Pancreas (tissue), 10 donors: ENCODE results near the gene FCHSD1. TPM values are rescaled to one million over a fixed set of nuclear protein-coding genes. Genes with fewer than 3 reads are reported as not detected.

Experiments
- ATAC-seq, 4 donors: fragments of 200-7000 bp; cut with Tn5 transposase; one replicate each; pipeline versions ENCODE4 v1.8.0 to v1.9.1; 2020; ENCODE audit warnings: mild to moderate bottlenecking in 4 of 4, moderate library complexity in 4 of 4
- DNase-seq, 6 donors: peaks; one replicate each; pipeline ENCODE4 v3.0.0-alpha.2; 2020
- FAIRE-seq: peaks from 2 replicates; lab custom pipeline; 2012; peaks lifted over from hg19 to GRCh38; lab: Jason Lieb, UNC
- H3K27ac ChIP-seq, 4 donors: fragments of 200-600 bp; sonication (generic); 1 replicate in 3 of 4; 2 replicates in 1 of 4; pipeline versions ENCODE4 v1.5.0 to v1.8.0; 2020
- H3K27me3 ChIP-seq, 4 donors: fragments of 200-600 bp; one replicate each; pipeline ENCODE4 v1.8.0; 2021
- H3K36me3 ChIP-seq, 3 donors: fragments of 200-600 bp; sonication (generic) in 1 of 3; one replicate each; pipeline versions ENCODE4 v1.5.0 to v1.8.0; 2020 to 2021
- H3K4me1 ChIP-seq, 3 donors: fragments of 200-600 bp; one replicate each; pipeline ENCODE4 v1.8.0; 2021
- H3K4me3 ChIP-seq, 4 donors: fragments of 200-600 bp; sonication (generic) in 2 of 4; one replicate each; pipeline versions ENCODE4 v1.5.0 to v1.8.0; 2020 to 2021
- H3K9me3 ChIP-seq, 4 donors: fragments of 200-600 bp; one replicate each; pipeline ENCODE4 v1.8.0; 2021
- WGBS, 2 donors: extraction: QIAGEN DNeasy Blood & Tissue Kit; methylation state at CpG; one replicate each; pipeline ENCODE4 v1.1.7; 2013; 5-methylcytosine and 5-hydroxymethylcytosine counted together
- intact Hi-C, 3 donors: fragments of 100-400 bp; cut with DNase I; formaldehyde crosslinking; loops; one replicate each; pipeline versions ENCODE4 v1.11.1 to v1.14.2; 2022
- polyA plus RNA-seq, 2 donors: library from polyadenylated mRNA; stranded (reverse); fragments of 200-250 nt; gene quantifications; one replicate each; pipeline ENCODE4 v1.2.3, GENCODE V29; 2013
- total RNA-seq, 6 donors: library from RNA; stranded (reverse); fragmentation: NEBNext Ultra II Directional in 4 of 6; extraction: Animal tissue kit (Norgen Biotek cat#: 25700) in 4 of 6; gene quantifications; one replicate each; pipeline versions ENCODE4 v1.2.1 to v1.2.4, GENCODE V29; 2021 to 2023
- TF ChIP-seq, protein P1 (sequence below), 4 donors: fragments of 200-600 bp; sonication (generic) in 3 of 4; IDR thresholded peaks; one replicate each; pipeline versions ENCODE4 v1.5.0 to v1.8.0; 2021; ENCODE audit warnings: antibody characterized with exemption in 4 of 4
- donor health status: healthy with polysubstance abuse.
- donor health status: DM: no; HTN: no; CAD: no; lungs with moderate emphysema.
- donor health status: DM: no; HTN: no; CAD: no.
- donor health status: control.
- donor health status: control.
- donor health status: Bipolar disorder and iron deficiency.
- donor health status: DM: yes; HTN: yes; CAD: no.
- donor health status: DM: no; HTN: no; CAD: no.
- donor health status: DM: no; HTN: no; CAD: no.
- donor health status: DM: yes; HTN: yes; CAD: no.

Gene FCHSD1
- total and polyA plus RNA-seq, 8 donors, result 4.8 to 22.4 (median 9.1) TPM

DNA sequence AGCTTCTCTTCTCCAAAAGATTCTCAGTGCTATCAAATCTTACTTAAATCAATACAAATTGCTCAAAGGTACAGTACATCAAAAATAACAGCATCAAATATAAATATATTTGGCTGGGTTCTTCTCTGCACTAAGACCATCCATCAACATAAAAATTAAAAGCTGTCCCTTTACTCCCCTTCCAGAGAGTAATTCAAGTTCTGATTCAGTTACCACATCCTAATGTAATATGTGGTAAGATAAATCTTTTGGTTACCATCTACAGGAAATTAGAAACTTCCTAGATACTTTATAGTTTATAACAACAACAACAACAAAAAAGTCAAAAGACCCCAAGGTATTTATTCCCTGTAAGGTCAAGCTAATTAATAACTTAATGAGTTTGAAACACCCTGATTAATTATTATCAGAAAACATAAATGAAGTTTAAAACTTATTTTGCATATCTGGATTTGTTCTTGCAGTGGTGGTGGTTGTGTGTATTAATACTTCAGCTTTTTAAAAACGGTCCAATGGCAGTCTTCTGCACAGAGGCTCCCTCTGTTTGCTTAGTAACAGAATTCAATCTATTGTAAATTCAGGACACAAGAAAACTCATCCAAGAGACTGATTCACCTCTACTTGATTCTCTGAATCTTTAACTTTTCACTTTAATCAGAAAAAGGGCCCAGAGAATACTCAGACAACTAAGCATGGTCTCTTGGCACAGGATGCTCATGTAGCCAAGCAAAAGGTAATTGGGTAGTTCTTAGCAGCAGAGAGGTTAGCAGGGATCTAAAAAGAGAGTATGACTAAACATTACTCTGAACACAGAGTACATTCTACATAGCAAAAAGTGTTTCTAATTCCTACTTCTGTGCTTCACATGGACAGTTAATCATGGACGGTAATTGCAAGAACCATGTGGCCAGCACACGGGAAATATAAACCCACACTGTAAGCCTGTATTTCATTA is 52.5 kb downstream of the FCHSD1 start:
- Histone ChIP-seq H3K36me3 (no peaks in the 10 kb centered on the region), H3K4me1 (peaks cover 0 to 12% (median 3%) of the 10 kb centered on the region in 3 donors), H3K4me3 (no peak overlapping the region), H3K27me3 (no peaks in the 10 kb centered on the region), H3K27ac (no peak overlapping the region), H3K9me3 (no peaks in the 10 kb centered on the region)
- FAIRE-seq, result no peak
- TF ChIP-seq, protein P1, sequence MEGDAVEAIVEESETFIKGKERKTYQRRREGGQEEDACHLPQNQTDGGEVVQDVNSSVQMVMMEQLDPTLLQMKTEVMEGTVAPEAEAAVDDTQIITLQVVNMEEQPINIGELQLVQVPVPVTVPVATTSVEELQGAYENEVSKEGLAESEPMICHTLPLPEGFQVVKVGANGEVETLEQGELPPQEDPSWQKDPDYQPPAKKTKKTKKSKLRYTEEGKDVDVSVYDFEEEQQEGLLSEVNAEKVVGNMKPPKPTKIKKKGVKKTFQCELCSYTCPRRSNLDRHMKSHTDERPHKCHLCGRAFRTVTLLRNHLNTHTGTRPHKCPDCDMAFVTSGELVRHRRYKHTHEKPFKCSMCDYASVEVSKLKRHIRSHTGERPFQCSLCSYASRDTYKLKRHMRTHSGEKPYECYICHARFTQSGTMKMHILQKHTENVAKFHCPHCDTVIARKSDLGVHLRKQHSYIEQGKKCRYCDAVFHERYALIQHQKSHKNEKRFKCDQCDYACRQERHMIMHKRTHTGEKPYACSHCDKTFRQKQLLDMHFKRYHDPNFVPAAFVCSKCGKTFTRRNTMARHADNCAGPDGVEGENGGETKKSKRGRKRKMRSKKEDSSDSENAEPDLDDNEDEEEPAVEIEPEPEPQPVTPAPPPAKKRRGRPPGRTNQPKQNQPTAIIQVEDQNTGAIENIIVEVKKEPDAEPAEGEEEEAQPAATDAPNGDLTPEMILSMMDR (IDR thresholded peaks at IDR 0.05), result no peak
- DNase-seq, result no peak
- ATAC-seq, result peak in 3 of 4 donors; percentile 41 to 69 (median 49)
- 64 to 68% methylated on average over 3 of the region's 3 CpGs for WGBS, 2 donors
- intact Hi-C loops, result no loop called here

DNA sequence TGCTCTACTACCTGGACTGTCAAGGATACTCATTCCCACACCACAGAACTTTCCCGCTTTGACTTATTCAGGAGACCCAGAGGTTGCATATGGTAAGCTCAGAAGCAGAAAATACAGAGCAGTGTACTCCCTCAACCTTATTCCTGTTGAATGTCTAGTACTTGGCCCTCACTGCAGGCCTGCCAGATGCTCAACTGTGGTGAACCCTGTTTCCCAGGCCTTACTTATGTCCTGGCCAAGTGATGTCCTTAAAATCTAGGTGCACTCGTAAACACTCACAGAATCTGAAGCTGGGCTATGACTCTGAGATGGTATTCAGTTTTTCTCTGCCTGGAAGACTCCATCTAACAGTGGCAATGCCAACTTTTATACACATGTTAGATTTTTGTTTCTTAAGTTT is 53.4 kb downstream of the FCHSD1 start:
- Histone ChIP-seq H3K36me3 (no peaks in the 10 kb centered on the region), H3K27ac (peak overlapping the region in 1 of 4 donors; percentile 4), H3K4me3 (no peak overlapping the region), H3K4me1 (peaks cover 0 to 9% (median 3%) of the 10 kb centered on the region in 3 donors), H3K9me3 (no peaks in the 10 kb centered on the region), H3K27me3 (no peaks in the 10 kb centered on the region)
- WGBS, 2 donors, result 95 to 98% methylated on average over 2 of the region's 2 CpGs
- DNase-seq, result no peak
- FAIRE-seq, result no peak
- TF ChIP-seq, protein P1 (IDR thresholded peaks at IDR 0.05), result no peak
- peak in 2 of 4 donors; percentile 7 to 17 for ATAC-seq
- intact Hi-C loops, result no loop called here

GRCh38 chr5:141597394-141597793 is 53.8 kb downstream of the FCHSD1 start:
- TF ChIP-seq, protein P1 (IDR thresholded peaks at IDR 0.05), result no peak
- FAIRE-seq (no peak), DNase-seq (no peak), ATAC-seq (peak in 2 of 4 donors; percentile 14 to 21)
- intact Hi-C loops, result no loop called here
- Histone ChIP-seq H3K27ac (peak overlapping the region in 1 of 4 donors; percentile 4), H3K4me1 (peaks cover 0 to 10% (median 3%) of the 10 kb centered on the region in 3 donors), H3K4me3 (no peak overlapping the region), H3K36me3 (no peaks in the 10 kb centered on the region), H3K27me3 (no peaks in the 10 kb centered on the region), H3K9me3 (no peaks in the 10 kb centered on the region)
- WGBS, 2 donors, result 83 to 85% methylated on average over 2 of the region's 2 CpGs

DNA sequence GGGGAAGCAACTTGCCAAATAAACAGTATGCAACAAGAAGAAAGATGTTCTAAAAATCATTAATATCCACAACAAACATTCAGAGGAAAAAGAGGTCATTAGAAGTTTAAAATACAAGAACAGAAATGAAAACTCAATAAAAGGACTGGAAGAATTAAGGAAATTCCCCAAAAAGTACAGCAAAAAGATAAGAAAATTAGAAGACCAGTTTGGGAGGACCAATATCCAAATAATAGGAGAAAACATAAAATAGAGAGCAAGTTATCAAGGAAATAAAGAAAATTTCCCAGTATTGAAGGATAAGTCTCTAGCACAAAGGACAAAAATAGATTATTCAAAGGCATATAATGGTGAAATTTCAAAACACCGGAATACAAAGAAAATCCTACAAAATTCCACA is 54.4 kb downstream of the FCHSD1 start:
- TF ChIP-seq, protein P1 (IDR thresholded peaks at IDR 0.05), result no peak
- Histone ChIP-seq H3K27me3 (no peaks in the 10 kb centered on the region), H3K4me3 (no peak overlapping the region), H3K4me1 (peaks cover 0 to 13% (median 3%) of the 10 kb centered on the region in 3 donors), H3K9me3 (no peaks in the 10 kb centered on the region), H3K36me3 (no peaks in the 10 kb centered on the region), H3K27ac (peak overlapping the region in 1 of 4 donors; percentile 4)
- DNase-seq (no peak), ATAC-seq (no peak), FAIRE-seq (no peak)
- intact Hi-C loops, result no loop called here
- WGBS, 2 donors, result 96 to 98% methylated on average over 1 of the region's 1 CpG
